Stomach (tissue), 4 donors: ENCODE results near the gene SPDEF.

Experiments
- CTCF ChIP-seq, 7 experiments: fragments of 450-650 bp in 4 of 7; fragments of 200-600 bp in 3 of 7; sonication (generic) in 3 of 7; IDR thresholded peaks; one replicate each; pipeline ENCODE4 v1.5.1; 2016 to 2019; ENCODE audit warnings: antibody characterized with exemption in 7 of 7, control low read depth in 2 of 7, mild to moderate bottlenecking in 1 of 7
- POLR2A ChIP-seq, 4 donors: fragments of 450-650 bp; IDR thresholded peaks; one replicate each; pipeline ENCODE4 v1.6.1; 2016; ENCODE audit warnings: antibody characterized with exemption in 4 of 4, control low read depth in 2 of 4, mild to moderate bottlenecking in 1 of 4, moderate library complexity in 1 of 4

- TF ChIP-seq CTCF (IDR thresholded peaks at IDR 0.05): no peak
- no peak for TF ChIP-seq POLR2A (IDR thresholded peaks at IDR 0.05)
Observed at GRCh38 chr6:34511214-34511914, 44.8 kb downstream of the SPDEF start.
